Fibroblast of lung (primary cell): ENCODE results near the gene ZNF189. TPM values are rescaled to one million over a fixed set of nuclear protein-coding genes. Genes with fewer than 3 reads are reported as not detected.

Experiments used
- DNase-seq, 2 donors: peaks; one replicate each; pipeline versions ENCODE4 v3.0.0 to v3.0.0-alpha.2; 2010; ENCODE audit warnings: low read depth in 2 of 2
- H2AFZ ChIP-seq: 2 replicates; pipeline ENCODE4 v1.5.1; 2012; ENCODE audit warnings: low read length, control low read depth, inconsistent platforms
- H3K27ac ChIP-seq: 2 replicates; pipeline ENCODE4 v1.5.1; 2011; ENCODE audit warnings: low read length, control low read depth; ENCODE audit not compliant: insufficient read depth
- H3K27me3 ChIP-seq: 2 replicates; pipeline ENCODE4 v1.5.1; 2011; ENCODE audit warnings: mild to moderate bottlenecking, low read length; ENCODE audit not compliant: control insufficient read depth, insufficient read depth
- H3K36me3 ChIP-seq: 2 replicates; pipeline ENCODE4 v1.5.1; 2011; ENCODE audit warnings: low read length; ENCODE audit not compliant: control insufficient read depth, insufficient read depth
- H3K4me1 ChIP-seq: 2 replicates; pipeline ENCODE4 v1.5.1; 2011; ENCODE audit warnings: low read length; ENCODE audit not compliant: control insufficient read depth, insufficient read depth; ENCODE audit errors: extremely low read depth
- H3K4me2 ChIP-seq: 2 replicates; pipeline ENCODE4 v1.5.1; 2011; ENCODE audit warnings: low read length, control low read depth; ENCODE audit not compliant: insufficient read depth; ENCODE audit errors: extremely low read depth
- H3K4me3 ChIP-seq, 4 experiments: fragments of 200-600 bp in 1 of 4; sonication (generic) in 1 of 4; replicated peaks in 1 of 4; 2 replicates each; pipeline ENCODE4 v1.5.1; 2011 to 2016; ENCODE audit warnings: low read length in 4 of 4, low read depth in 3 of 4, mild to moderate bottlenecking in 3 of 4, control low read depth in 2 of 4, inconsistent platforms in 1 of 4, mixed read lengths in 1 of 4; ENCODE audit not compliant: insufficient read depth in 1 of 4; ENCODE audit errors: control extremely low read depth in 1 of 4
- H3K79me2 ChIP-seq: 2 replicates; pipeline ENCODE4 v1.5.1; 2012; ENCODE audit warnings: mild to moderate bottlenecking, low read length, inconsistent platforms; ENCODE audit not compliant: control insufficient read depth, insufficient read depth
- H3K9ac ChIP-seq: 2 replicates; pipeline ENCODE4 v1.5.1; 2011; ENCODE audit warnings: mild to moderate bottlenecking, low read length, control low read depth; ENCODE audit not compliant: insufficient read depth
- H3K9me3 ChIP-seq: 2 replicates; pipeline ENCODE4 v1.5.1; 2012; ENCODE audit warnings: low read depth, low read length; ENCODE audit not compliant: control insufficient read depth, insufficient read depth
- H4K20me1 ChIP-seq: 2 replicates; pipeline ENCODE4 v1.5.1; 2011; ENCODE audit warnings: low read length; ENCODE audit not compliant: control insufficient read depth, insufficient read depth; ENCODE audit errors: extremely low read depth
- EZH2 ChIP-seq: IDR thresholded peaks from 2 replicates; pipeline ENCODE4 v1.5.1; 2012; ENCODE audit warnings: low read length, control low read depth, mild to moderate bottlenecking; ENCODE audit errors: missing control alignments
- polyA plus RNA-seq, 2 donors: library from polyadenylated mRNA; depleted of rRNA in 1 of 2; stranded (reverse) in 1 of 2; unstranded in 1 of 2; fragments of >200 nt; gene quantifications; 2 replicates each; pipeline ENCODE4 v1.2.1, GENCODE V29; 2011 to 2012; ENCODE audit warnings: missing spikeins in 1 of 2
- total RNA-seq: library from RNA; depleted of rRNA; stranded (reverse); fragments of >200 nt; gene quantifications from 2 replicates; pipeline ENCODE4 v1.2.1, GENCODE V29; 2014
- TF ChIP-seq, protein P1 (sequence below), 2 donors: IDR thresholded peaks in 1 of 2; conservative IDR thresholded peaks in 1 of 2; 1 replicate in 1 of 2; 2 replicates in 1 of 2; pipeline ENCODE4 v1.5.1; 2011 to 2012; ENCODE audit warnings: low read length in 2 of 2, control low read depth in 1 of 2, inconsistent platforms in 1 of 2, low read depth in 1 of 2, mild to moderate bottlenecking in 1 of 2

The ZNF189 gene
- total and polyA plus RNA-seq, 2 donors (not counting 1 experiment from before 2014, with no cell fraction given): 8.7 to 21.8 TPM

DNA sequence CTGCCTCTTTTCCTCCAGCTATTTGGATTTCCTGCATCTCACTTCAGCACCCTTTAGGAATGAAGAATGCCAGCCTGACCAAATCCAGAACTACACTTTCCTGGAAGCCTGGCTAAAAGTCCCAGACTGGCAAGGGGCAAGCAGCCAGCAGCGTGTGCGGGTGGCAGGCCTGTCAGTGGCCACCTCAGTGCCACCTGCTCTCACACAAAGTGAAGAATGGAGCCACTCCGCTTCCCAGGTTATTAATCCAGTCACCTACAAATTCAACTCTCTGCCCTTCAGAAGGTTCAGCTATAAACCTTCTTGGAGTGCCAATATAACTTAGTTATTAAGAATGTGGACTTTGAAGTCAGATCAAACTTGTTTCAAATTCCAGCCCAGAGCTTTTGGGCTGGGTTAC is 43.7 kb downstream of the ZNF189 start:
- no peak overlapping the region for H3K4me2 ChIP-seq
- no peak overlapping the region for H3K9ac ChIP-seq
- H4K20me1 ChIP-seq: no peaks in the 10 kb centered on the region
- no peaks in the 10 kb centered on the region for H3K4me1 ChIP-seq
- no peak overlapping the region for H3K4me3 ChIP-seq
- H2AFZ ChIP-seq: no peak overlapping the region
- DNase-seq: no peak
- TF ChIP-seq EZH2: no peak
- TF ChIP-seq, protein P1, sequence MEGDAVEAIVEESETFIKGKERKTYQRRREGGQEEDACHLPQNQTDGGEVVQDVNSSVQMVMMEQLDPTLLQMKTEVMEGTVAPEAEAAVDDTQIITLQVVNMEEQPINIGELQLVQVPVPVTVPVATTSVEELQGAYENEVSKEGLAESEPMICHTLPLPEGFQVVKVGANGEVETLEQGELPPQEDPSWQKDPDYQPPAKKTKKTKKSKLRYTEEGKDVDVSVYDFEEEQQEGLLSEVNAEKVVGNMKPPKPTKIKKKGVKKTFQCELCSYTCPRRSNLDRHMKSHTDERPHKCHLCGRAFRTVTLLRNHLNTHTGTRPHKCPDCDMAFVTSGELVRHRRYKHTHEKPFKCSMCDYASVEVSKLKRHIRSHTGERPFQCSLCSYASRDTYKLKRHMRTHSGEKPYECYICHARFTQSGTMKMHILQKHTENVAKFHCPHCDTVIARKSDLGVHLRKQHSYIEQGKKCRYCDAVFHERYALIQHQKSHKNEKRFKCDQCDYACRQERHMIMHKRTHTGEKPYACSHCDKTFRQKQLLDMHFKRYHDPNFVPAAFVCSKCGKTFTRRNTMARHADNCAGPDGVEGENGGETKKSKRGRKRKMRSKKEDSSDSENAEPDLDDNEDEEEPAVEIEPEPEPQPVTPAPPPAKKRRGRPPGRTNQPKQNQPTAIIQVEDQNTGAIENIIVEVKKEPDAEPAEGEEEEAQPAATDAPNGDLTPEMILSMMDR (conservative IDR thresholded peaks at IDR 0.05 in 1 of 2, IDR thresholded peaks at IDR 0.05 in 1 of 2; ENCODE audit: low read depth in 1 of 2, low read length in 2 of 2): no peak
- no peaks in the 10 kb centered on the region for H3K27me3 ChIP-seq
- no peaks in the 10 kb centered on the region for H3K36me3 ChIP-seq
- no peaks in the 10 kb centered on the region for H3K79me2 ChIP-seq
- no peaks in the 10 kb centered on the region for H3K9me3 ChIP-seq
- H3K27ac ChIP-seq: no peak overlapping the region

DNA sequence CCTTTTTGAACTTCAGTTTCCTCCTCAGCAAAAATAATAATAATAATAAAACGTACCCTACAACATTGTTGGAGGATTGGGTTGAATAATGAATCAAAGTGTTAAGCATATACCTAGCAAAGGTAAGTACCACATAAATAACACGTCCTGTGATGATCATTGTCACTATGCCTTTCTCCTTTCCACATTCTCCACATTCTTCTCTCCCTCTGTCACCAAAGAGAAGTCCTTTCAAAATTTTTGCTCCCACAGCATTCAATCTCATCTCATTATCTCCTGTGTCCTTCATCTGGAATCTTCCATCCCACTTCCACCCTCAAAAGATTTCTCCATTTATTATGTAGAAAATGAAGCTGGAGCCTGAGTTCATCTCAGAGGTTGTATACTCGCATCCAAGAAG is 44.1 kb downstream of the ZNF189 start:
- Histone ChIP-seq H3K27ac (no peak overlapping the region), H3K4me1 (no peaks in the 10 kb centered on the region), H3K27me3 (no peaks in the 10 kb centered on the region), H3K4me3 (no peak overlapping the region), H3K9ac (no peak overlapping the region), H3K79me2 (no peaks in the 10 kb centered on the region), H4K20me1 (no peaks in the 10 kb centered on the region), H3K9me3 (no peaks in the 10 kb centered on the region), H2AFZ (no peak overlapping the region), H3K36me3 (no peaks in the 10 kb centered on the region), H3K4me2 (no peak overlapping the region)
- DNase-seq: no peak
- TF ChIP-seq, protein P1 (conservative IDR thresholded peaks at IDR 0.05 in 1 of 2, IDR thresholded peaks at IDR 0.05 in 1 of 2; ENCODE audit: low read depth in 1 of 2, low read length in 2 of 2): no peak
- no peak for TF ChIP-seq EZH2

DNA sequence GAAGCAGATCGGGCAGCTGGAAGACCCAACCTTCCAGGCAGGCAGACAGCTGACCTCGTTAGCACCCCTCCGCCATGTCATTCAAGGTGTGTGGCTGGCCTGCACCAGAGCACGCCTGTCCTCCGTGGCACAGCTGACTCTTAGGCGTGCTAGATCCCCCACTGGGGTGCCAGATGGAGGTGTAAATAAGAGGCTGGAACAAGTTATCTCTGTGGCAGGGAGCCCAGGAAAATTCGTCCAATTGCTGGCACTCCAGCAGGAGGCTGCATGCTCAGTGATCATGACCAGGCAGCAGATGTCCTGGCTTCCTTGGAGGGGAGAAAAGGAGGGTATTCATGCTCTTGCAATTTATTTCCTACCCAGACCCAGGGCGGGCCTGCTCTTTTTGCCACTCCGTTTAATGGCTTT is 44.7 kb downstream of the ZNF189 start:
- Histone ChIP-seq H3K27ac (no peak overlapping the region), H4K20me1 (no peaks in the 10 kb centered on the region), H3K79me2 (no peaks in the 10 kb centered on the region), H3K4me2 (no peak overlapping the region), H3K4me1 (no peaks in the 10 kb centered on the region), H3K27me3 (no peaks in the 10 kb centered on the region), H3K36me3 (no peaks in the 10 kb centered on the region), H3K9me3 (no peaks in the 10 kb centered on the region), H3K9ac (no peak overlapping the region), H3K4me3 (no peak overlapping the region), H2AFZ (no peak overlapping the region)
- no peak for DNase-seq
- TF ChIP-seq, protein P1 (conservative IDR thresholded peaks at IDR 0.05 in 1 of 2, IDR thresholded peaks at IDR 0.05 in 1 of 2; ENCODE audit: low read depth in 1 of 2, low read length in 2 of 2): no peak
- no peak for TF ChIP-seq EZH2
